H1 (cell line): ENCODE measurements around the gene KRT85. TPM values are rescaled to one million over a fixed set of nuclear protein-coding genes. Genes with fewer than 3 reads are reported as not detected.

ENCODE experiments used
- BCL11A ChIP-seq, 2 experiments: IDR thresholded peaks; one replicate each; pipeline ENCODE4 v1.6.1; 2011; ENCODE audit warnings: low read depth in 2 of 2, low read length in 2 of 2, mild to moderate bottlenecking in 2 of 2
- CTBP2 ChIP-seq: IDR thresholded peaks from 2 replicates; pipeline ENCODE4 v1.7.0; 2011; ENCODE audit warnings: borderline replicate concordance, mild to moderate bottlenecking, moderate library complexity, mixed read lengths, low read length; ENCODE audit not compliant: insufficient read depth, insufficient read length
- HDAC2 ChIP-seq, 2 experiments: fragments of 300-600 bp in 1 of 2; sonication (generic) in 1 of 2; IDR thresholded peaks; 2 replicates each; pipeline ENCODE4 v1.6.1; 2011 to 2012; ENCODE audit warnings: low read depth in 2 of 2, low read length in 2 of 2, mild to moderate bottlenecking in 2 of 2, moderate library complexity in 2 of 2, borderline replicate concordance in 1 of 2, inconsistent platforms in 1 of 2
- KDM5A ChIP-seq: fragments of 200-600 bp; IDR thresholded peaks from 2 replicates; pipeline ENCODE4 v1.7.1; 2012; ENCODE audit warnings: mild to moderate bottlenecking, low read length, inconsistent platforms, mixed read lengths
- MAX ChIP-seq: IDR thresholded peaks from 2 replicates; pipeline ENCODE4 v1.6.1; 2012; ENCODE audit warnings: inconsistent platforms
- POLR2A ChIP-seq, 2 experiments: IDR thresholded peaks; 1 replicate in 1 of 2; 2 replicates in 1 of 2; pipeline ENCODE4 v1.6.1; 2011; ENCODE audit warnings: low read depth in 2 of 2, low read length in 2 of 2, mild to moderate bottlenecking in 2 of 2; ENCODE audit errors: control extremely low read depth in 1 of 2
- RFX5 ChIP-seq: IDR thresholded peaks from 2 replicates; pipeline ENCODE4 v1.6.1; 2011; ENCODE audit warnings: low read depth, low read length, improper control_type of control experiment, borderline replicate concordance
- SRF ChIP-seq: IDR thresholded peaks from 2 replicates; pipeline ENCODE4 v1.6.1; 2011; ENCODE audit warnings: mild to moderate bottlenecking, low read depth, low read length, moderate library complexity
- TCF12 ChIP-seq: IDR thresholded peaks from 2 replicates; pipeline ENCODE4 v1.6.1; 2011; ENCODE audit warnings: low read depth, mild to moderate bottlenecking, low read length
- polyA plus RNA-seq, 7 experiments: library from polyadenylated mRNA; depleted of rRNA in 3 of 7; stranded (reverse) in 5 of 7; unstranded in 2 of 7; fragments of >200 nt in 5 of 7; fragments of 200-250 nt in 2 of 7; gene quantifications; 1 replicate in 5 of 7; 2 replicates in 1 of 7; 4 replicates in 1 of 7; pipeline versions ENCODE4 v1.2.1 to v1.2.3, GENCODE V29; 2011 to 2013; ENCODE audit warnings: missing spikeins in 2 of 7, mixed read lengths in 2 of 7
- total RNA-seq: library from RNA; stranded (reverse); fragmentation: NEBNext Ultra II Directional; extraction: Animal tissue kit (Norgen Biotek cat#: 25700); gene quantifications from 2 replicates; pipeline ENCODE4 v1.2.1, GENCODE V29; 2021

KRT85 gene
- total and polyA plus RNA-seq, 2 of the 8 experiments (the other 6 are each of a cell fraction or from before 2014, with no cell fraction given): not detected

GRCh38 chr12:52313461-52313860 is 53.8 kb downstream of the KRT85 start (continued):
- TF ChIP-seq MAX (no peak), BCL11A (IDR thresholded peaks at IDR 0.05; ENCODE audit: low read depth in 2 of 2, low read length in 2 of 2) (no peak), HDAC2 (IDR thresholded peaks at IDR 0.05; ENCODE audit: borderline replicate concordance in 1 of 2, low read depth in 2 of 2, low read length in 2 of 2) (no peak), POLR2A (IDR thresholded peaks at IDR 0.05; ENCODE audit: control extremely low read depth in 1 of 2, low read depth in 2 of 2, low read length in 2 of 2) (no peak), KDM5A (no peak), RFX5 (no peak), CTBP2 (no peak), TCF12 (no peak), SRF (no peak)
- TF ChIP-seq, all 59 proteins: peak for 0
